GM19035 (cell line): ENCODE data around the gene LGALSL.
"Not testable (repeated sequence)": the region's sequence is repeated elsewhere in the genome, so short reads cannot be mapped to it uniquely, and the experiment has no call there.

Experiments used
- ATAC-seq: cut with Tn5 transposase; IDR thresholded peaks from one replicate; pipeline ENCODE4 v1.9.1; 2021; ENCODE audit not compliant: unreplicated experiment

The LGALSL gene

GRCh38 chr2:64442277-64442676 lies 11.7 kb upstream of the LGALSL start:
- no peak for ATAC-seq

- no peak for ATAC-seq
Measured at GRCh38 chr2:64442801-64443429, 11.0 kb upstream of the LGALSL start.

GRCh38 chr2:64445970-64446369 lies 8.0 kb upstream of the LGALSL start:
- not testable (repeated sequence) for ATAC-seq

GRCh38 chr2:64447317-64448040 lies 6.5 kb upstream of the LGALSL start:
- no peak for ATAC-seq

- no peak for ATAC-seq
Measured at GRCh38 chr2:64448041-64448426, 5.9 kb upstream of the LGALSL start.

GRCh38 chr2:64451051-64451450 lies 2.9 kb upstream of the LGALSL start:
- ATAC-seq = no peak

- peak; percentile 66 for ATAC-seq
Measured at GRCh38 chr2:64454386-64455332, 697 bp downstream of the LGALSL start.

GRCh38 chr2:64455545-64455944 lies 1.6 kb downstream of the LGALSL start:
- ATAC-seq = no peak

GRCh38 chr2:64456293-64456692 lies 2.3 kb downstream of the LGALSL start:
- no peak for ATAC-seq

GRCh38 chr2:64457524-64457923 lies 3.6 kb downstream of the LGALSL start:
- ATAC-seq = no peak

- no peak for ATAC-seq
Measured at GRCh38 chr2:64459575-64459974, 5.6 kb downstream of the LGALSL start.

GRCh38 chr2:64460330-64460729 lies 6.4 kb downstream of the LGALSL start:
- ATAC-seq = no peak

GRCh38 chr2:64461271-64462058 lies 7.5 kb downstream of the LGALSL start:
- no peak for ATAC-seq

- ATAC-seq = no peak
Measured at GRCh38 chr2:64462171-64462570, 8.2 kb downstream of the LGALSL start.

- no peak for ATAC-seq
Measured at GRCh38 chr2:64462940-64463700, 9.2 kb downstream of the LGALSL start.

GRCh38 chr2:64463781-64464180 lies 9.8 kb downstream of the LGALSL start:
- ATAC-seq = no peak

GRCh38 chr2:64466478-64467085 lies 12.6 kb downstream of the LGALSL start:
- no peak for ATAC-seq

- ATAC-seq = no peak
Measured at GRCh38 chr2:64467096-64467843, 13.3 kb downstream of the LGALSL start.

GRCh38 chr2:64469261-64469660 lies 15.3 kb downstream of the LGALSL start:
- ATAC-seq = no peak
